ENCODE measurements around the gene EEF2KMT.

The EEF2KMT gene

DNA sequence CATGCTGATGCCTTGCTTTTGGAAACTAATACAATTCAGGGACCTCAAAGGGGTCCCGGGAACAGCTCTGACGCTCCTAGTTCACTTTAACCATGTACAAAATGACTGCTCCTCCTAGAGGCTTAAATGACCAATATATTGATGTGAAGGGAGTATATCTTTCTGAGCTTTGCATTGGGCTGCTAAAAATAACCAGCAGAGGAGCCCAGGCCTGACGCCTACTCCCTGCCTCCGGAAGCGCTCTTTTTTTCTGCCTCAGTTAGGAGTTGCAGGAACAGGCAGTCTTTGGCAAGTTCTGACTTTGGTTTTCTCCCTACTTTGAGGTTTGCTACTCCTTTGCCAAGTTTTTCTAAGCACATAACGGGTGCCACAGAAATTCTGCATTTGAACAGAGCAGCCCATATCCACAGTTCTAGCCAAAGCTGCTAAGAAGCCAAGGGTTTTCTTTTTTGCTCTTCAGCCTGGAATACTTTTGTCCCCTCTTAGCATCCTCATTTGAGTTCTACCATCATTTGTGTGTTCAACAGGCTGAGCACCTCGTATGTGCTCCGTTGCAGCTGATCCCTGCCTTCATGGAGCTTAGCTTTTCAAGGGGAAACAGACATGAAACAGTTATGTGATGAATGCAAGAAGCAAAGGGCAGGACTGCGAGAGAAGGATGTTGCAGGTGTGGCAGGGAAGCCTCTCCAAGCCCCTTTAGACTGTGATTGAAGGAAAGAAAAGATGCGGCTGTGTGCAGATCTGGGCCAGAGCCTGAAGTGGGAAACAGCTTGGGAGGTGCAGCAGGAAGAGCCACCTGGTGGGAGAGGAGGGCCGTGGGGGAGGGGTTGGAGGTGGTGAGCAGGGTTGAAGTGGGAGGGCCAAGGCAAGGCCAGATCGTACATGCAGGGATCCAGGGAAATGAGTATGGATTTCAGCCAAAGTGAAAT, 61.1 kb downstream of the EEF2KMT start:
- no peak for DNase-seq

DNA sequence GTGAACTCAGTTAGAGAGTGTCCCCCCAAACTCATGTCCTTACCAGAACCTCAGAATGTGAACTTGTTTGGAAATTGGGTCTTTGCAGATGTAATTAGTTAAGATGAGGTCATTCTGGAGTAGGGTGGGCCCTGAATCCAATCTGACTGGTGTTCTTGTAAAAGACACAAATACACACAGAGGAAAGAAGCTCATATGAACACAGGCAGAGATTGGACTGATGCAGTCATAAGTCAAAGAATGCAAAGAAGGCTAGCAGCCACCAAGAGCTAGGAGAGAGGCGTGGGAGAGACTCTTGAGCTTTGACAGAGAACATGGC, 61.7 kb downstream of the EEF2KMT start:
- no peak for DNase-seq

Measured in femur (tissue), 1 donor.